K562 (cell line): ENCODE data around the gene PDHX. TPM values are rescaled to one million over a fixed set of nuclear protein-coding genes. Genes with fewer than 3 reads are reported as not detected.

Experiments
- ATAC-seq: fragments of 200-7000 bp; cut with Tn5 transposase; 3 replicates; pipeline ENCODE4 v1.9.1; 2020; ENCODE audit warnings: moderate library complexity
- BruUV-seq: library from RNA; stranded (reverse); fragments of 400-500 nt; replicated peaks from 2 replicates; lab custom pipeline; 2021; lab: Mats Ljungman, UMichigan
- CTCF ChIA-PET: fragments of 300-600 bp; formaldehyde crosslinking; extraction: SDS; loops from one replicate; lab custom pipeline; 2021; ENCODE audit warnings: low intra/inter-chr PET ratio; lab: Yijun Ruan, JAX
- POLR2A ChIA-PET: fragments of 300-600, 350-650 bp; sonication (Branson Sonifier 250); formaldehyde crosslinking; extraction: SDS; loops from one replicate; lab custom pipeline; 2021; ENCODE audit warnings: antibody characterized with exemption, inconsistent platforms; lab: Yijun Ruan, JAX
- DNase-seq, 4 experiments: peaks; one replicate each; pipeline versions ENCODE4 v3.0.0 to v3.0.0-alpha.2; 2011 to 2018; ENCODE audit warnings: low spot score in 3 of 4, mixed read lengths in 3 of 4; ENCODE audit errors: extremely low read depth in 1 of 4
- FAIRE-seq: peaks from 2 replicates; lab custom pipeline; 2011; peaks lifted over from hg19 to GRCh38; lab: Jason Lieb, UNC
- H2AFZ ChIP-seq: 2 replicates; pipeline ENCODE4 v1.6.0; 2011; ENCODE audit warnings: low read depth, low read length, control low read depth, inconsistent platforms
- H3K27ac ChIP-seq: fragments of 200-600 bp; 3 replicates; pipeline ENCODE4 v1.8.0; 2011; ENCODE audit warnings: low read depth, mild to moderate bottlenecking, control low read depth, inconsistent platforms, low read length, moderate library complexity, mixed read lengths; ENCODE audit errors: extremely low read depth
- H3K27me3 ChIP-seq, 2 experiments: fragments of 300-600 bp in 1 of 2; 2 replicates in 1 of 2; 3 replicates in 1 of 2; pipeline versions ENCODE4 v1.6.0 to v1.8.0; 2011; ENCODE audit warnings: inconsistent platforms in 2 of 2, low read length in 2 of 2, mild to moderate bottlenecking in 1 of 2, mixed read lengths in 1 of 2, moderate library complexity in 1 of 2; ENCODE audit not compliant: control insufficient read depth in 2 of 2, insufficient read depth in 2 of 2
- H3K36me3 ChIP-seq: fragments of 300-600 bp; 3 replicates; pipeline ENCODE4 v1.8.0; 2011; ENCODE audit warnings: mild to moderate bottlenecking, low read length, inconsistent platforms; ENCODE audit not compliant: control insufficient read depth, insufficient read depth
- H3K4me1 ChIP-seq, 2 experiments: fragments of 200-600 bp in 1 of 2; replicated peaks in 1 of 2; 2 replicates in 1 of 2; 3 replicates in 1 of 2; pipeline versions ENCODE4 v1.5.1 to v1.8.0; 2011; ENCODE audit warnings: inconsistent platforms in 2 of 2, low read length in 2 of 2, mild to moderate bottlenecking in 1 of 2, mixed read lengths in 1 of 2, moderate library complexity in 1 of 2; ENCODE audit not compliant: control insufficient read depth in 2 of 2, insufficient read depth in 2 of 2
- H3K4me2 ChIP-seq: 2 replicates; pipeline ENCODE4 v1.6.1; 2011; ENCODE audit warnings: low read length, control low read depth, inconsistent platforms, mixed read lengths; ENCODE audit not compliant: insufficient read depth
- H3K4me3 ChIP-seq: fragments of 200-600 bp; sonication (generic), shearing (Covaris generic); 2 replicates; pipeline ENCODE4 v1.5.1; 2016; ENCODE audit warnings: control low read depth, inconsistent platforms
- H3K79me2 ChIP-seq: fragments of 200-600 bp; 3 replicates; pipeline ENCODE4 v1.8.0; 2011; ENCODE audit warnings: low read length, inconsistent platforms; ENCODE audit not compliant: control insufficient read depth, insufficient read depth
- H3K9ac ChIP-seq, 2 experiments: 2 replicates each; pipeline versions ENCODE4 v1.6.0 to v1.6.1; 2011; ENCODE audit warnings: low read depth in 2 of 2, low read length in 2 of 2, control low read depth in 1 of 2, inconsistent platforms in 1 of 2, mild to moderate bottlenecking in 1 of 2, mixed read lengths in 1 of 2; ENCODE audit not compliant: insufficient read depth in 1 of 2
- H3K9me1 ChIP-seq: one replicate; pipeline ENCODE4 v1.6.0; 2011; ENCODE audit warnings: inconsistent platforms, mild to moderate bottlenecking, low read length, moderate library complexity; ENCODE audit not compliant: control insufficient read depth, insufficient read depth
- H3K9me3 ChIP-seq: replicated peaks from 2 replicates; pipeline ENCODE4 v1.5.1; 2011; ENCODE audit warnings: low read depth, low read length, inconsistent platforms; ENCODE audit not compliant: control insufficient read depth, insufficient read depth
- H4K20me1 ChIP-seq: replicated peaks from 2 replicates; pipeline ENCODE4 v1.6.1; 2011; ENCODE audit warnings: low read length, inconsistent platforms, mixed read lengths; ENCODE audit not compliant: control insufficient read depth, insufficient read depth
- ADNP ChIP-seq: fragments of 200-800 bp; sonication (Bioruptor generic); IDR thresholded peaks from 2 replicates; pipeline ENCODE4 v1.6.1; 2016; ENCODE audit warnings: missing genetic modification characterization, missing compliant biosample characterization
- ATF1 ChIP-seq, 2 experiments: fragments of 450-650 bp in 1 of 2; IDR thresholded peaks; 2 replicates each; pipeline ENCODE4 v1.6.1; 2016; ENCODE audit warnings: missing compliant biosample characterization in 1 of 2, missing genetic modification characterization in 1 of 2
- CHCHD3 ChIP-seq: fragments of 250-450 bp; sonication (Bioruptor Pico); IDR thresholded peaks from 2 replicates; pipeline ENCODE4 v2.1.2; 2022; ENCODE audit warnings: mild to moderate bottlenecking
- HDAC6 ChIP-seq: IDR thresholded peaks from 2 replicates; pipeline ENCODE4 v1.6.1; 2012; ENCODE audit warnings: low read depth, mild to moderate bottlenecking, control low read depth, inconsistent platforms, low read length, moderate library complexity
- HOXB6 ChIP-seq: fragments of 250-450 bp; sonication (Bioruptor Pico); IDR thresholded peaks from 2 replicates; pipeline ENCODE4 v1.5.1; 2022; ENCODE audit warnings: mild to moderate bottlenecking, borderline replicate concordance
- L3MBTL2 ChIP-seq: fragments of 450-650 bp; IDR thresholded peaks from 2 replicates; pipeline ENCODE4 v1.6.1; 2016; ENCODE audit warnings: mild to moderate bottlenecking, moderate library complexity
- NR4A1 ChIP-seq, 2 experiments: fragments of 250-450 bp in 1 of 2; fragments of 450-650 bp in 1 of 2; sonication (Bioruptor Pico) in 1 of 2; IDR thresholded peaks; 2 replicates each; pipeline versions ENCODE4 v1.4.0 to v1.6.1; 2016 to 2020; ENCODE audit warnings: mild to moderate bottlenecking in 2 of 2, missing compliant biosample characterization in 1 of 2, missing genetic modification characterization in 1 of 2, moderate library complexity in 1 of 2
- PRDM10 ChIP-seq: fragments of 450-650 bp; IDR thresholded peaks from 2 replicates; pipeline ENCODE4 v1.6.1; 2018; ENCODE audit not compliant: partially characterized antibody
- SRSF7 ChIP-seq: fragments of 200-400 bp; formaldehyde crosslinking; optimal IDR thresholded peaks from 2 replicates; pipeline ENCODE3; 2017; ENCODE audit warnings: mild to moderate bottlenecking, low read depth, low read length
- TCF15 ChIP-seq: fragments of 250-450 bp; sonication (Bioruptor Pico); IDR thresholded peaks from 2 replicates; pipeline ENCODE4 v1.8.0; 2022; ENCODE audit warnings: moderate library complexity, mild to moderate bottlenecking, inconsistent platforms
- ZNF3 ChIP-seq: fragments of 250-450 bp; sonication (Bioruptor Pico); IDR thresholded peaks from 2 replicates; pipeline ENCODE4 v1.5.0; 2021; ENCODE audit warnings: mild to moderate bottlenecking, moderate library complexity
- ZNF41 ChIP-seq: fragments of 250-450 bp; sonication (Bioruptor Pico); conservative IDR thresholded peaks from 2 replicates; pipeline ENCODE4 v1.4.0; 2020; ENCODE audit warnings: mild to moderate bottlenecking
- ZNF696 ChIP-seq: fragments of 250-450 bp; sonication (Bioruptor Pico); conservative IDR thresholded peaks from 2 replicates; pipeline ENCODE4 v1.4.0; 2020; ENCODE audit warnings: mild to moderate bottlenecking, moderate library complexity
- WGBS: fragments of 100-300 bp; shearing (Covaris generic); methylation state at CpG from one replicate; pipeline ENCODE4 v1.1.6; 2016; ENCODE audit warnings: low coverage, mixed read lengths; ENCODE audit not compliant: insufficient coverage; ENCODE audit errors: missing lambda C conversion rate; 5-methylcytosine and 5-hydroxymethylcytosine counted together
- in situ Hi-C: fragments of 300-500 bp; cut with MboI; formaldehyde crosslinking; loops from 4 replicates; pipeline ENCODE4 v1.15.0; 2018; ENCODE audit warnings: inconsistent platforms, mixed read lengths
- intact Hi-C: fragments of 100-400 bp; cut with micrococcal nuclease; formaldehyde crosslinking; loops from 2 replicates; pipeline ENCODE4 v1.14.2; 2022
- polyA plus RNA-seq, 8 experiments: library from polyadenylated mRNA; depleted of rRNA in 4 of 8; stranded (reverse) in 5 of 8; unstranded in 3 of 8; fragments of >200 nt; fragmentation: Nextera tagmentation in 2 of 8; fragmentation: Illumina TruSeq in 1 of 8; extraction: Ambion mirVana in 2 of 8; extraction: Trizol in 1 of 8; gene quantifications; 2 replicates each; pipeline versions ENCODE4 v1.2.1 to v1.2.3, GENCODE V29; 2011 to 2014; ENCODE audit warnings: inconsistent platforms in 1 of 8, missing spikeins in 1 of 8
- total RNA-seq, 7 experiments: library from RNA; depleted of rRNA in 6 of 7; stranded (reverse); fragments of >200 nt in 6 of 7; fragmentation: Illumina TruSeq in 2 of 7; extraction: Trizol in 2 of 7; gene quantifications; 2 replicates each; pipeline versions ENCODE4 v1.2.1 to v1.2.3, GENCODE V29; 2011 to 2021; ENCODE audit warnings: low replicate concordance in 1 of 7
- TF ChIP-seq, protein P1 (sequence below): fragments of 250-450 bp; sonication (Bioruptor Pico); IDR thresholded peaks from 2 replicates; pipeline ENCODE4 v1.5.0; 2021; ENCODE audit warnings: mild to moderate bottlenecking, moderate library complexity

PDHX gene
- total and polyA plus RNA-seq, 9 of the 15 experiments (the other 6 are each of a cell fraction or from before 2014, with no cell fraction given) = 20.8 to 43.5 (median 31.2) TPM

- Histone ChIP-seq H3K36me3 (peaks cover 57% of the 10 kb centered on the region; the same call in 1 of the 3 replicates), H3K27me3 (no peaks in the 10 kb centered on the region), H4K20me1 (no peaks in the 10 kb centered on the region), H3K9ac (no peak overlapping the region), H3K4me2 (no peak overlapping the region), H3K4me3 (no peak overlapping the region), H3K4me1 (no peaks in the 10 kb centered on the region), H3K9me3 (no peaks in the 10 kb centered on the region), H2AFZ (no peak overlapping the region), H3K27ac (no peak overlapping the region), H3K79me2 (no peaks in the 10 kb centered on the region), H3K9me1 (no peaks in the 10 kb centered on the region)
- ATAC-seq = no peak
- ChIA-PET POLR2A (no interaction called here), CTCF (no interaction called here)
- no peak for FAIRE-seq
- WGBS = 91% methylated on average over 3 of the region's 3 CpGs
- in situ Hi-C loops = no loop called here
- intact Hi-C loops = no loop called here
- DNase-seq = no peak
- no TSS peak for BruUV-seq
- TF ChIP-seq ADNP (tag) (no peak), HOXB6 (CRISPR knock-in tag) (no peak), ZNF41 (CRISPR knock-in tag) (no peak), HDAC6 (no peak), ATF1 (CRISPR knock-in tag; IDR thresholded peaks at IDR 0.05) (no peak), ATF1 (tag; IDR thresholded peaks at IDR 0.05) (no peak), PRDM10 (no peak), SRSF7 (no peak), NR4A1 (CRISPR knock-in tag; IDR thresholded peaks at IDR 0.05) (no peak), NR4A1 (tag; IDR thresholded peaks at IDR 0.05) (no peak), TCF15 (CRISPR knock-in tag) (no peak), ZNF696 (CRISPR knock-in tag) (no peak), ZNF3 (CRISPR knock-in tag) (no peak), CHCHD3 (no peak), L3MBTL2 (no peak)
- TF ChIP-seq, protein P1, sequence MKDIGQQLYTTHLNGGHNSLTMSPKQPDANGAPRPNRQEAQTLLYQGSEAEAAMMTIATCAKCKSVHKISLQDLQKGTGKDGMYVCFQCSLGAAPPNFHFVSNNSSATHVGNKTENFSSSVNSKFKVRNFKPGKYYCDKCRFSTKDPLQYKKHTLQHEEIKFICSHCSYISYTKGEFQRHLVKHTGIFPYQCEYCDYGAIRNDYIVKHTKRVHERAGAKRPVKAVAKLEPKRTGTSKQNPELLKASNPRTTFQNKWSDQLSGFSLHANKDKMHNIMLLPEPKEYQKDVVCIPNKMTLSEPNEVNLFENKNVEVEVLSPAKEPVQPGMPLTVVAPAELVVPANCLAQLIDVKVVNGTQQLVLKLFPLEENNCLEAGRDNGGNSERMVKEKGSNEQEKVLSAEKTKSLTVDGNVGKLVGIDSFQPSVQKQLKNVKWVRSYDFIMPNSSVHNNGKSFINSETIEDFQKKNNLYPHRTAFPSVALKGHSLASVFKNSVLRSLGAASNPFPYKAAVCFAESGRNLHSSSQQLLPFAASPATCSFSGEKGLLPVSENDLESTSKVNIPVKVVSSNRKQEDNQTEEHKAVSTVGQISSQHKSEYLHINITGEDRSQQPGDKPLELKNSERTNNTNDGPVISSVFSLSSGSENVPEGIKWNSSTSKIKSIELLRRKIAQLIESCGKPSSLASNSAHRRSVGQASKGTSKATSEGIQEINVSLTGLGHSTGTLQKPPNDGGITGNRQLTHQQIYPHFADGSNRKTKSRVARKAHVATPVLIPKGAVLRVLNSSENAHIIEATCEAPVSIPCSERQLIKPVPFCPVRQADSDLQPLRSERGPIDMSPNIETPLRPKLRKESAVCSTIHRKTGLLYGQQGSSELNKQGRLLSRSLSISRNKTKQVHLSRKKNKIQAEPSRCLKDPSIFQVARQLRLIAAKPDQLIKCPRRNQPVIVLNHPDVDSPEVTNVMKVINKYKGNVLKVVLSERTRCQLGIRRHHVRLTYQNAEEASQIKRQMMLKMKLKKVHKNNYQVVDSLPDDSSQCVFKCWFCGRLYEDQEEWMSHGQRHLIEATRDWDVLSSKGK (CRISPR knock-in tag) = no peak
Measured at GRCh38 chr11:34970033-34970432, 53.6 kb downstream of the PDHX start.
